Spinal cord (tissue), 10 donors: ENCODE results near the gene FAM163A. TPM values are rescaled to one million over a fixed set of nuclear protein-coding genes. Genes with fewer than 3 reads are reported as not detected.

Experiments used
- DNase-seq, 6 donors: peaks; one replicate each; pipeline versions ENCODE4 v3.0.0 to v3.0.0-alpha.2; 2013 to 2015; ENCODE audit warnings: low spot score in 6 of 6, low read depth in 4 of 6
- H3K27ac ChIP-seq: one replicate; pipeline ENCODE4 v1.5.1; 2013; ENCODE audit warnings: low read depth, low read length, control low read depth
- H3K27me3 ChIP-seq: one replicate; pipeline ENCODE4 v1.6.1; 2013; ENCODE audit warnings: low read length; ENCODE audit not compliant: control insufficient read depth, insufficient read depth
- H3K36me3 ChIP-seq: one replicate; pipeline ENCODE4 v1.6.1; 2013; ENCODE audit warnings: low read length; ENCODE audit not compliant: control insufficient read depth, insufficient read depth
- H3K4me1 ChIP-seq: one replicate; pipeline ENCODE4 v1.6.1; 2013; ENCODE audit warnings: low read length; ENCODE audit not compliant: control insufficient read depth, insufficient read depth
- H3K4me3 ChIP-seq: one replicate; pipeline ENCODE4 v1.5.1; 2013; ENCODE audit warnings: low read depth, low read length, control low read depth
- H3K9me3 ChIP-seq: one replicate; pipeline ENCODE4 v1.6.1; 2013; ENCODE audit warnings: low read length; ENCODE audit not compliant: control insufficient read depth, insufficient read depth
- WGBS: methylation state at CpG from one replicate; pipeline ENCODE4 v1.1.5; 2013; ENCODE audit warnings: missing lambda C conversion rate; ENCODE audit not compliant: insufficient coverage; 5-methylcytosine and 5-hydroxymethylcytosine counted together
- polyA plus RNA-seq, 2 donors: library from polyadenylated mRNA; unstranded; fragments of 120-200 nt; gene quantifications; one replicate each; pipeline ENCODE4 v1.2.1, GENCODE V29; 2013; ENCODE audit not compliant: insufficient read length in 2 of 2
- total RNA-seq, 2 donors: library from RNA; depleted of rRNA in 1 of 2; stranded (reverse); fragments of 120-200 nt in 1 of 2; fragments of >200 nt in 1 of 2; gene quantifications; one replicate each; pipeline versions ENCODE4 v1.2.3 to v1.2.4, GENCODE V29; 2013 to 2014
- donor health status: healthy.

The FAM163A gene
- total and polyA plus RNA-seq, 4 donors, result 0.55 to 4.2 (median 2.5) TPM

DNA sequence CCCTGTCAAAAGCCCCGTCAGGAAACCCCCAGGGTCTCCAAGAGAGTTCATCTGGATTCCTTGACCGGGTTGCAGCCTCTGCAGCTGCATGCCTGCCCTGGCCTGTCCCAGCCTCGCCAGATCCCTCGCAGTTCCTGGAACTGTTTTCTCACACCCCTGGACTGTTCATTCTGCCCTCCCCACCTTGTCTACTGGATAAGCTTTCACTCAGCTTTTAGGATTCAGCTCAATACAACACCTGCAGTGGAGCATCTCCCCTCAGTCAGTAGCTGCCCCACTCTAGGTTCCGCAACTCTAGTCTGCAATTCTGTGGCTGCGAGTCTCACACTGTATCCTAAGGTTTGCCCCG, 67.2 kb downstream of the FAM163A start:
- Histone ChIP-seq H3K27ac (no peak overlapping the region), H3K36me3 (peaks cover 5% of the 10 kb centered on the region), H3K9me3 (no peaks in the 10 kb centered on the region), H3K4me1 (peaks cover 30% of the 10 kb centered on the region), H3K27me3 (peaks cover 4% of the 10 kb centered on the region), H3K4me3 (no peak overlapping the region)
- no peak for DNase-seq
- WGBS, result 85% methylated on average over 6 of the region's 7 CpGs

DNA sequence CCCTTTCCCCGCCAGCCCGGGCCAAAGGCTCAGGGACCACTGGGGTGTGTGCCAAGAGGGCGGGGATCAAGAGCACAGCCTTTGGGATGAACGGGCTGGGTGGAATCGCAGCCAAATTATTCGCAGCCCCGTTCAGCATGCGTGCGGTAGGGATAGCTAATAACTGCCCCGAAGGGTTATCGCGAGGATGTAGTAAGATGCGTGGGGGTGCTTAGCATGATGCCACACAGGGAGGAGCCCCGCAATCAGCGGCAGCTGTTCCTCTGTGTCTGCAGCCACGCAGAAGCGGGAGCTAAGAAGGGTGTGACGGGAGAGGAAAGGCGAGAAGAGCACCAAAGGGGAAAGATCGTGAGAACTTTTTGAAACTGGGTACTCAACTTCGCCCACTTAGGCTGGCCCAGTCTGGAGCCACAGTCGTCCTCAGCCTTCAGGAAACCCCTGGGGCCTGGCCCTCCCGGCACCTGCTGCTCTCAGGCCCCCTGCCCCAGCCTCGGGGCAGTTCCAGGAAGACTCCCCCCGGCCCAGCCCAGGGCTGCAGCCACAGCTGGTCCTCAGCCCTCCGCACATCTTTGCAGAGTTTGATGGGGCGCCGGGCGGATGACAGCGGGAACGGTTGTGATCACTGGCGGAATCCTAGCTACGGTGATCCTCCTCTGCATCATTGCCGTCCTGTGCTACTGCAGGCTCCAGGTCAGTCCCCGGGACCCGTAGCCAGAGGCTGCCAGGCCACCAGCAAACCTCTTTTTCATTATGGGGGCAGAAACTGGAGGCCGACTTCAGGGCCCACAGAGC, 69.6 kb downstream of the FAM163A start:
- WGBS, result 83% methylated on average over 36 of the region's 37 CpGs
- H3K36me3 ChIP-seq, result peaks cover 5% of the 10 kb centered on the region
- peaks cover 4% of the 10 kb centered on the region for H3K27me3 ChIP-seq
- no peak overlapping the region for H3K4me3 ChIP-seq
- peaks cover 51% of the 10 kb centered on the region for H3K4me1 ChIP-seq
- no peak overlapping the region for H3K27ac ChIP-seq
- DNase-seq, result no peak
- H3K9me3 ChIP-seq, result no peaks in the 10 kb centered on the region

DNA sequence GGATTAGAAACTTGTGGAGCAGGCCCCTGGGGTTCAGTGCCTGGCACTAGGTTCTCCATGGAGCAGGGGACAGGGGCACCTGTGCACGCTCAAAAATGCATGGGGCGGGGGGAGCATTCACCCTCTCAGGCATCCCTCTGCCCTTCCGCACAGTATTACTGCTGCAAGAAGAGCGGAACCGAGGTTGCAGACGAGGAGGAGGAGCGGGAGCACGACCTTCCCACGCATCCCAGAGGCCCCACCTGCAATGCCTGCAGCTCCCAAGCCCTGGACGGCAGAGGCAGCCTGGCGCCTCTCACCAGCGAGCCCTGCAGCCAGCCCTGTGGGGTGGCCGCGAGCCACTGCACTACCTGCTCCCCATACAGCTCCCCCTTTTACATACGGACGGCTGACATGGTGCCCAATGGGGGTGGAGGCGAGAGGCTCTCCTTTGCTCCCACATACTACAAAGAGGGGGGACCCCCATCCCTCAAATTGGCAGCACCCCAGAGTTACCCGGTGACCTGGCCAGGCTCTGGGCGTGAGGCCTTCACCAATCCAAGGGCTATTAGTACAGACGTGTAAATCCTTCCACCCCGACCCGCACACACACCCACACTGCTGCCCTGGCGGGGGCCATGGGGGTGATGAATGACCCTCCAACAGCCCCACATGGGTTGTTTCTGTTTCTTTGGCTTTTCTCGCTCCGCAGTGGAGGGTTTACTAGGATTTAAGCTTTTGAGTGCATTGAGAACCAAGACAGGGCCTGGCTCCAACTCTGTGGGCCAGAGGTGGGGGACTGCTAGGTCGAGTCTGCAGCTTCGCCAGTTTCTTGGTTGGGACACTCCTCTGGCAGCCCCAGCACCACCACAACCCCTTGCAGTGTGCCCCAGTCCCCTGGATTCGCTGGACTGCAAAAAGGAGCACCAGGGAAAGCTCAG, 70.8 kb downstream of the FAM163A start:
- peaks cover 5% of the 10 kb centered on the region for H3K36me3 ChIP-seq
- peak overlapping the region; percentile 46 for H3K4me3 ChIP-seq
- DNase-seq, result no peak
- peak overlapping the region; percentile 33 for H3K27ac ChIP-seq
- 77% methylated on average over 17 of the region's 28 CpGs for WGBS
- peaks cover 52% of the 10 kb centered on the region for H3K4me1 ChIP-seq
- H3K9me3 ChIP-seq, result no peaks in the 10 kb centered on the region
- H3K27me3 ChIP-seq, result peaks cover 4% of the 10 kb centered on the region

DNA sequence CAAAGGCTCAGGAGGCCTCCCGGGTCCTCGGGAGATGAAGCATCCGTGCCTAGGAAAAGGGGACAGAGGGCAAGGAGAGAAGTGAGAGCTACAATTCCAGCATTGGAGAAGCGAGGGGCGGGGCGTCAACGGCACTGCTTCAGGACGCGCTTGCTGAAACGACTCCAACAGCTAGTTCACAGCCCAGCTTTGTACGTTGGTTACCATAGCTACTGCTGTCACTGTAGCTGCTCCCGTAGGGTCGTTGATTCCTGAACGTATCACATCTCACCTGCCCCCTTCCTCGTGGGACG, 71.4 kb downstream of the FAM163A start:
- Histone ChIP-seq H3K4me3 (peak overlapping the region; percentile 46), H3K4me1 (peaks cover 48% of the 10 kb centered on the region), H3K36me3 (peaks cover 5% of the 10 kb centered on the region), H3K27me3 (peaks cover 4% of the 10 kb centered on the region), H3K9me3 (no peaks in the 10 kb centered on the region), H3K27ac (peak overlapping the region; percentile 33)
- WGBS, result under 1% methylated on average over 14 of the region's 16 CpGs
- no peak for DNase-seq

DNA sequence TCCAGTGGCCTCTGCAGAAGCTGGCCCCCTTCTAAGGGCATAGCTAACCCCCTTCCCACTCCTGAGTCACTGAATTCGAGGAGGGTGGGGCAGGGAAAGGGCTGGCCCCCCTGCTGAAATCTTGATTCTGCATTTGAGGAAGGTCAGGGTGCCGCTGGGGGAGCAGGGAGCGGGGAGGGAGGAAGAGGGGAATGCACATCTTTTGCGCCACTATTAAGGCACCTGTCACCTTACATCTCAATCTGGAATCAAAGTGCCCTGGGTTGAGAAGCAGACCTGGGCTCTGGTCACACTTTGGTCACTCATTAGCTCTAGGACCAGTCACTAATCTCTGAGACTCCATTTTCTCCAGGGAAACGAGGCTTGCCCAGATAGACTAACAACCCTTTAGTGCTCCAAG, 72.5 kb downstream of the FAM163A start:
- H3K27me3 ChIP-seq, result peaks cover 2% of the 10 kb centered on the region
- no peaks in the 10 kb centered on the region for H3K9me3 ChIP-seq
- H3K36me3 ChIP-seq, result peaks cover 5% of the 10 kb centered on the region
- no peak for DNase-seq
- H3K4me3 ChIP-seq, result peak overlapping the region; percentile 46
- 50% methylated on average over 1 of the region's 5 CpGs for WGBS
- H3K4me1 ChIP-seq, result peaks cover 41% of the 10 kb centered on the region
- peak overlapping the region; percentile 42 for H3K27ac ChIP-seq

DNA sequence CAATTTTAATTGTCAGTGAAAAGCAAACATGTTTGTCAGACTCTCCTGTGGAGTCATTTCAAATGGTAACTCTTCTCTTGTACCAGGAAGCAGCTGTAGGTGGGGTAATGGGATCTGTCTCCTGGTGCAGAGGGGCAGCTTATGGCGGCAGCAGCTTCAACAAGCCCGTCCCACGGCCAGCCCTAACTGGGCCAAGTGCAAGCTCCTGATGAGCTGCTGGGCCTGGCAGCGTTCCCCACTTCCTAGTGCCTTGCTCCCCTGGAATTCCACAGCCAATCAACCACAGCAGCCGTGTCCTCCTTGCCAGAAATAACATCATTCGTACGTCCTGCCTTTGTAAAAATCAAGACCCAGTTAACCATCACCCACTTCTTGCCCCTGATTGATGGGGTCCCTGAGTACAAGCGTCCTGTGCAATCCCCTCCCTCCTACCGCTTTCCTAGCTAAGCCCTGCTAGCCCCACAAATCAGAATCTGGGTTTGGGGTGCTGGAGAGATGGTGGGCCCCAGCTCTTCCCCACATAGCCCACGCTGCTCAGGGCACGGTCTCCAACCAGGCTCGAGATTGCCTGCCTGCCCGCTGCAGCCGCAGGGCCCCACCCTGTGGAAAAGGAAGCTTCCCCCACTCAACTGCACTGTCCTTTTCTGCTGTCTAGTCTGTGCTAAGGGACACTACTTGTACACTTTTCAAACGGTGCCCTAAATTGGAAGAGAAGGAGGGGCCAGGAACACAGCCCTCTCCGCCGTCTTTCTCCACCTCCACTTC, 73.3 kb downstream of the FAM163A start:
- H3K36me3 ChIP-seq, result peaks cover 5% of the 10 kb centered on the region
- WGBS, result 55% methylated on average over 15 of the region's 17 CpGs
- H3K9me3 ChIP-seq, result no peaks in the 10 kb centered on the region
- DNase-seq, result peak in 2 of 6 donors; percentile 46 to 47
- no peak overlapping the region for H3K4me3 ChIP-seq
- H3K27me3 ChIP-seq, result peaks cover 2% of the 10 kb centered on the region
- H3K27ac ChIP-seq, result no peak overlapping the region
- H3K4me1 ChIP-seq, result peaks cover 41% of the 10 kb centered on the region

DNA sequence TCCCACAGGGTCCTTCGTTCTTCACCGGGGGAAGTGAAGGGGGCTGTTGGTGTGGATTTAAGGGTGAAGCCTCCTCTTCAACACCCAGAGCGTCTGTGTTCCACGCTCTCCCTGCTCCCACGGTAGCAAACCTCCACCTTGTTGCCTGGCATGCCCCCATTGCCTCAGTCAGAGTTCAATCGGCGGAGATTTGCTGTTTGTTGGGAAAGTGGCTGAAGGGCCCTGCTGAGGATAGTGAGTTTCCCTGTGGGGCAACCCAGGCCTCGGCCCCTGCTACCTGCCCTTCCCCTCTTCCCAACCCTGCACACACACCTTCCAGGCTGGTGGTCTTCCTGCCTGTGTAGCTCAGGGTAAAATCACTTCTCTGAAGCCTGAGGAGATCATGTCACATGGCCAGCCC, 74.0 kb downstream of the FAM163A start:
- Histone ChIP-seq H3K4me3 (no peak overlapping the region), H3K27ac (no peak overlapping the region), H3K36me3 (peaks cover 5% of the 10 kb centered on the region), H3K4me1 (peaks cover 41% of the 10 kb centered on the region), H3K27me3 (peaks cover 2% of the 10 kb centered on the region), H3K9me3 (no peaks in the 10 kb centered on the region)
- WGBS, result 67% methylated on average over 1 of the region's 8 CpGs
- DNase-seq, result no peak

DNA sequence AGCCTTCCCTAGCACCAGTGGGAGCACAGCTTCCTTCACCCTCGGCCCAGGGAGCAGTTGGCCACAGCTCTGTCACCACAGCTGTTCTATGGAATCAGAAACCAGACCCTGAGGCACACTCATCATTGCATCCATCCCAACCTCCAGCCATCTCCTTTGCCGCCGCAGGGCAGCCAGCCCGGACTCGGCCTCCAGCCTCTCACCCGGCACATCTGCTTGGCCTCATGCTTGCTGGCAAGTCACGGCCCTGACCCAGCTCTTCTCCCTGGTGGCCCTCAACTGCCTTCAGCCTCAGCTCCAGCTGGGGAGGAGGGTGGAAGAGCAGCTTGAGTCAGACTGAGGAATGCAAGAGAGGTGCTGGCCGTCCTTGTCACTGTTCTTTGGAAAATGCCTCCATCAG, 74.7 kb downstream of the FAM163A start:
- Histone ChIP-seq H3K27ac (no peak overlapping the region), H3K27me3 (no peaks in the 10 kb centered on the region), H3K4me3 (no peak overlapping the region), H3K4me1 (peaks cover 41% of the 10 kb centered on the region), H3K36me3 (peaks cover 5% of the 10 kb centered on the region), H3K9me3 (no peaks in the 10 kb centered on the region)
- DNase-seq, result no peak
- WGBS, result 85% methylated on average over 8 of the region's 8 CpGs

DNA sequence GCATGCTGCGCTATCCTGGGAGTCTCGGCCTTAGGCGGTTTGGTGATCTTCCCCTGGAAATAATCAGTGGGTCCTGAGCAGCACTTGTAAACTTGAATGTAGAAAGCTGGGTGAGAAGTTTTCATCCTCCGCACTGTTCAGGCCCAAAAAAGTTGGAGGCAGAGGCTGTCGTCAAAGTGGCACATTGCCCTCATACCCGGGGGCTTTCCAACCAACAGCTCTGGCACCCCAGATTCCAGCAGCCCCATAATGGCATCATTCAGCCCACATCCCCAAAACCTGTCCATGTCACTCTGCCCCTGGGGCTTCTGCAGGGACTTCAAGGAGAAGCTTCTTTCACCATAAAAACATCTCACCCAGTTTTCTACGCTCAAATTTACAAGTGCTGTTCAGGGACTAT, 75.2 kb downstream of the FAM163A start:
- Histone ChIP-seq H3K9me3 (no peaks in the 10 kb centered on the region), H3K27me3 (no peaks in the 10 kb centered on the region), H3K4me3 (no peak overlapping the region), H3K27ac (no peak overlapping the region), H3K36me3 (peaks cover 5% of the 10 kb centered on the region), H3K4me1 (peaks cover 41% of the 10 kb centered on the region)
- 92% methylated on average over 6 of the region's 7 CpGs for WGBS
- no peak for DNase-seq
